HL-60 (cell line): ENCODE data around the gene AKT3.

ENCODE experiments used
- GABPA ChIP-seq: IDR thresholded peaks from 2 replicates; pipeline ENCODE4 v1.6.1; 2012; ENCODE audit warnings: low read depth
- POLR2AphosphoS5 ChIP-seq: IDR thresholded peaks from 2 replicates; pipeline ENCODE4 v1.6.1; 2012; ENCODE audit warnings: low read depth
- TF ChIP-seq, protein P1 (sequence below): IDR thresholded peaks from one replicate; pipeline ENCODE4 v1.5.1; 2011; ENCODE audit warnings: low read length, control low read depth, inconsistent platforms; ENCODE audit not compliant: insufficient read depth
- TF ChIP-seq, protein P2 (sequence below): IDR thresholded peaks from 2 replicates; pipeline ENCODE4 v1.6.1; 2012; ENCODE audit warnings: low read depth; ENCODE audit not compliant: insufficient replicate concordance

GRCh38 chr1:243799908-243800307, 50.1 kb downstream of the AKT3 start:
- TF ChIP-seq, protein P1, sequence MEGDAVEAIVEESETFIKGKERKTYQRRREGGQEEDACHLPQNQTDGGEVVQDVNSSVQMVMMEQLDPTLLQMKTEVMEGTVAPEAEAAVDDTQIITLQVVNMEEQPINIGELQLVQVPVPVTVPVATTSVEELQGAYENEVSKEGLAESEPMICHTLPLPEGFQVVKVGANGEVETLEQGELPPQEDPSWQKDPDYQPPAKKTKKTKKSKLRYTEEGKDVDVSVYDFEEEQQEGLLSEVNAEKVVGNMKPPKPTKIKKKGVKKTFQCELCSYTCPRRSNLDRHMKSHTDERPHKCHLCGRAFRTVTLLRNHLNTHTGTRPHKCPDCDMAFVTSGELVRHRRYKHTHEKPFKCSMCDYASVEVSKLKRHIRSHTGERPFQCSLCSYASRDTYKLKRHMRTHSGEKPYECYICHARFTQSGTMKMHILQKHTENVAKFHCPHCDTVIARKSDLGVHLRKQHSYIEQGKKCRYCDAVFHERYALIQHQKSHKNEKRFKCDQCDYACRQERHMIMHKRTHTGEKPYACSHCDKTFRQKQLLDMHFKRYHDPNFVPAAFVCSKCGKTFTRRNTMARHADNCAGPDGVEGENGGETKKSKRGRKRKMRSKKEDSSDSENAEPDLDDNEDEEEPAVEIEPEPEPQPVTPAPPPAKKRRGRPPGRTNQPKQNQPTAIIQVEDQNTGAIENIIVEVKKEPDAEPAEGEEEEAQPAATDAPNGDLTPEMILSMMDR, result no peak
- TF ChIP-seq POLR2AphosphoS5 (no peak), GABPA (no peak)
- TF ChIP-seq, protein P2, sequence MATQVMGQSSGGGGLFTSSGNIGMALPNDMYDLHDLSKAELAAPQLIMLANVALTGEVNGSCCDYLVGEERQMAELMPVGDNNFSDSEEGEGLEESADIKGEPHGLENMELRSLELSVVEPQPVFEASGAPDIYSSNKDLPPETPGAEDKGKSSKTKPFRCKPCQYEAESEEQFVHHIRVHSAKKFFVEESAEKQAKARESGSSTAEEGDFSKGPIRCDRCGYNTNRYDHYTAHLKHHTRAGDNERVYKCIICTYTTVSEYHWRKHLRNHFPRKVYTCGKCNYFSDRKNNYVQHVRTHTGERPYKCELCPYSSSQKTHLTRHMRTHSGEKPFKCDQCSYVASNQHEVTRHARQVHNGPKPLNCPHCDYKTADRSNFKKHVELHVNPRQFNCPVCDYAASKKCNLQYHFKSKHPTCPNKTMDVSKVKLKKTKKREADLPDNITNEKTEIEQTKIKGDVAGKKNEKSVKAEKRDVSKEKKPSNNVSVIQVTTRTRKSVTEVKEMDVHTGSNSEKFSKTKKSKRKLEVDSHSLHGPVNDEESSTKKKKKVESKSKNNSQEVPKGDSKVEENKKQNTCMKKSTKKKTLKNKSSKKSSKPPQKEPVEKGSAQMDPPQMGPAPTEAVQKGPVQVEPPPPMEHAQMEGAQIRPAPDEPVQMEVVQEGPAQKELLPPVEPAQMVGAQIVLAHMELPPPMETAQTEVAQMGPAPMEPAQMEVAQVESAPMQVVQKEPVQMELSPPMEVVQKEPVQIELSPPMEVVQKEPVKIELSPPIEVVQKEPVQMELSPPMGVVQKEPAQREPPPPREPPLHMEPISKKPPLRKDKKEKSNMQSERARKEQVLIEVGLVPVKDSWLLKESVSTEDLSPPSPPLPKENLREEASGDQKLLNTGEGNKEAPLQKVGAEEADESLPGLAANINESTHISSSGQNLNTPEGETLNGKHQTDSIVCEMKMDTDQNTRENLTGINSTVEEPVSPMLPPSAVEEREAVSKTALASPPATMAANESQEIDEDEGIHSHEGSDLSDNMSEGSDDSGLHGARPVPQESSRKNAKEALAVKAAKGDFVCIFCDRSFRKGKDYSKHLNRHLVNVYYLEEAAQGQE, result no peak
